ENCODE data around the gene PACS2.

GRCh38 chr14:105346876-105347586, 32.5 kb downstream of the PACS2 start:
- TF ChIP-seq CTCF (IDR thresholded peaks at IDR 0.05): no peak
- TF ChIP-seq SIN3A (IDR thresholded peaks at IDR 0.05; ENCODE audit: borderline replicate concordance, insufficient read depth, low read depth, low read length): no peak
- no peak for TF ChIP-seq REST (IDR thresholded peaks at IDR 0.05; ENCODE audit: insufficient read depth in 1 of 2, low read depth in 2 of 2, low read length in 1 of 2)
- no peak for TF ChIP-seq POLR2AphosphoS5 (IDR thresholded peaks at IDR 0.05; ENCODE audit: low read depth, low read length)
- TF ChIP-seq TCF7L2 (IDR thresholded peaks at IDR 0.05; ENCODE audit: low read depth, low read length): no peak
